ENCODE measurements around the gene TTC22. TPM values are rescaled to one million over a fixed set of nuclear protein-coding genes. Genes with fewer than 3 reads are reported as not detected.

The TTC22 gene
- total RNA-seq, 1 donor from 2014 or later = 2.4 TPM

- Mint-ChIP-seq H3K4me3 (ENCODE audit: low read depth) (no peak overlapping the region), H3K36me3 (ENCODE audit: insufficient read depth) (peaks cover 27% of the 10 kb centered on the region), H3K9me3 (ENCODE audit: low read depth) (no peaks in the 10 kb centered on the region), H3K27me3 (no peaks in the 10 kb centered on the region), H3K4me1 (ENCODE audit: low read depth) (no peaks in the 10 kb centered on the region), H3K27ac (no peak overlapping the region)
- no peak for DNase-seq (ENCODE audit: low spot score, unreplicated experiment)
- no peak for TF ChIP-seq CTCF (IDR thresholded peaks at IDR 0.05; ENCODE audit: unreplicated experiment)
Measured at GRCh38 chr1:54738244-54738643, 62.9 kb downstream of the TTC22 start.

GRCh38 chr1:54736685-54737084, 64.4 kb downstream of the TTC22 start:
- Mint-ChIP-seq H3K4me3 (ENCODE audit: low read depth) (no peak overlapping the region), H3K27me3 (no peaks in the 10 kb centered on the region), H3K27ac (no peak overlapping the region), H3K9me3 (ENCODE audit: low read depth) (no peaks in the 10 kb centered on the region), H3K4me1 (ENCODE audit: low read depth) (no peaks in the 10 kb centered on the region), H3K36me3 (ENCODE audit: insufficient read depth) (peaks cover 25% of the 10 kb centered on the region)
- TF ChIP-seq CTCF (IDR thresholded peaks at IDR 0.05; ENCODE audit: unreplicated experiment) = no peak
- no peak for DNase-seq (ENCODE audit: low spot score, unreplicated experiment)

Other genes starting within 250 kb of the TTC22 start
- gene FAM151A, start 177.8 kb downstream of the TTC22 start, total RNA-seq = 0.33 TPM in 1 of 2 replicates, not detected in the other
- 0.29 and 0.50 TPM in 2 replicates for gene MROH7, start 159.5 kb downstream of the TTC22 start, total RNA-seq
- 22.6 and 24.0 TPM in 2 replicates for gene TTC4, start 85.5 kb downstream of the TTC22 start, total RNA-seq
- 9.1 and 11.0 TPM in 2 replicates for gene PARS2, start 36.8 kb downstream of the TTC22 start, total RNA-seq
- 217 and 229 TPM in 2 replicates for gene DHCR24, start 85.9 kb upstream of the TTC22 start, total RNA-seq
- 0.53 and 1.3 TPM in 2 replicates for gene TMEM61, start 179.3 kb upstream of the TTC22 start, total RNA-seq
- gene BSND, start 197.6 kb upstream of the TTC22 start, total RNA-seq = not detected in 2 replicates
- 18.7 and 19.5 TPM in 2 replicates for gene PCSK9, start 238.2 kb upstream of the TTC22 start, total RNA-seq

Data from progenitor cell of endocrine pancreas (in vitro differentiated cells).